GM21360 (cell line): Measurements from ENCODE around the gene KIF12.
"Not testable (repeated sequence)": the region's sequence is repeated elsewhere in the genome, so short reads cannot be mapped to it uniquely, and the experiment has no call there.

Source experiments
- ATAC-seq: cut with Tn5 transposase; IDR thresholded peaks from one replicate; pipeline ENCODE4 v1.9.1; 2021; ENCODE audit warnings: mild to moderate bottlenecking, moderate library complexity; ENCODE audit not compliant: unreplicated experiment

KIF12 gene

GRCh38 chr9:114049441-114050225 lies 49.5 kb downstream of the KIF12 start:
- no peak for ATAC-seq

DNA sequence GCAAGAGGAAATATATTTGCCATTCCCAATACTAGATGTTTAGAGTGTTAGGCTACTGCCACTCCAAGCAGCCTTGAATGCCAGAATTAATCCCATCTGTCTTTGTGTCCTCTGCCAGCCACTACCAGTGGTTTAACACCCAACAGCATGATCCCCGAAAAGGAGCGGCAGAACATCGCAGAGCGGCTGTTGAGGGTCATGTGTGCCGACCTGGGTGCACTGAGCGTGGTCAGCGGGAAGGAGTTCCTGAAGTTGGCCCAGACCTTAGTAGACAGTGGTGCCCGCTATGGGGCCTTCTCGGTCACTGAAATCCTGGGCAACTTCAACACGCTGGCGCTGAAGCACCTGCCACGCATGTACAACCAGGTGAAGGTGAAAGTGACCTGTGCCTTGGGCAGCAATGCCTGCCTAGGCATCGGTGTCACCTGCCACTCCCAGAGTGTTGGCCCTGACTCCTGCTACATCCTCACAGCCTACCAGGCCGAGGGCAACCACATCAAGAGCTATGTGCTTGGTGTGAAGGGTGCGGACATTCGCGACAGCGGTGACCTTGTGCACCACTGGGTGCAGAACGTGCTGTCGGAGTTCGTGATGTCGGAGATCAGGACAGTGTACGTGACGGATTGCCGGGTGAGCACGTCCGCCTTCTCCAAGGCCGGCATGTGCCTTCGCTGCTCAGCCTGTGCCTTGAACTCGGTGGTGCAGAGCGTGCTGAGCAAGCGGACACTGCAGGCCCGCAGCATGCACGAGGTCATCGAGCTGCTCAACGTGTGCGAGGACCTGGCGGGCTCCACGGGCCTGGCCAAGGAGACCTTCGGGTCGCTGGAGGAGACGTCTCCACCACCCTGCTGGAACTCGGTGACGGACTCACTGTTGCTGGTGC lies 50.3 kb downstream of the KIF12 start:
- ATAC-seq = no peak

- ATAC-seq = no peak
Measured at GRCh38 chr9:114047717-114048116, 51.4 kb downstream of the KIF12 start.

GRCh38 chr9:114046875-114047274 lies 52.2 kb downstream of the KIF12 start:
- ATAC-seq = no peak

GRCh38 chr9:114046237-114046755 lies 52.8 kb downstream of the KIF12 start:
- ATAC-seq = no peak

- ATAC-seq = not testable (repeated sequence)
Measured at GRCh38 chr9:114043660-114044059, 55.4 kb downstream of the KIF12 start.
